WI38 (cell line): Measurements from ENCODE around the gene WASF3.

Experiments
- H3K4me3 ChIP-seq: 2 replicates; pipeline ENCODE4 v1.5.1; 2011; ENCODE audit warnings: low read depth, mild to moderate bottlenecking, control low read depth, low read length
- CTCF ChIP-seq: IDR thresholded peaks from 2 replicates; pipeline ENCODE4 v1.5.1; 2012; ENCODE audit warnings: low read depth, mild to moderate bottlenecking, control low read depth, low read length

The WASF3 gene

DNA sequence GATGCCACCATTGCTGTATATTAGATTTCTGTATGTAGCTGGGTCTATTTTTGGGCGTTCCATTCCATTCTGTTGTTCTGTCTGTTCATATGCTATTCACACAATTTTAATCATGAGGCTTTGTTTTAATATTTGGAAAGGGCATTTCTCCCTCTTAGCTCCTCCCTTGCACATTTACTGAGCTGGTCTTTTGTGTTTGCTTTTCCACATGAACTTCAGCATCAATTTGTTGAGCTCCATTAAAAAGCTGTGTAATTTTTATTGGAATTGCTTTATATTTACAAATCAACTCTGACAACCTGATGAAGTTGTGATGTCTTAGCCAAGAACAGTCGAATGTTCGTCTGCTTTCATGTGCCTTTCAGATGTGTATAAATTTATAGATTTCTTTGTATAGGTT is 14.0 kb downstream of the WASF3 start:
- no peak overlapping the region for H3K4me3 ChIP-seq
- TF ChIP-seq CTCF: no peak

GRCh38 chr13:26575244-26575643 is 17.8 kb downstream of the WASF3 start:
- H3K4me3 ChIP-seq: no peak overlapping the region
- TF ChIP-seq CTCF: no peak

DNA sequence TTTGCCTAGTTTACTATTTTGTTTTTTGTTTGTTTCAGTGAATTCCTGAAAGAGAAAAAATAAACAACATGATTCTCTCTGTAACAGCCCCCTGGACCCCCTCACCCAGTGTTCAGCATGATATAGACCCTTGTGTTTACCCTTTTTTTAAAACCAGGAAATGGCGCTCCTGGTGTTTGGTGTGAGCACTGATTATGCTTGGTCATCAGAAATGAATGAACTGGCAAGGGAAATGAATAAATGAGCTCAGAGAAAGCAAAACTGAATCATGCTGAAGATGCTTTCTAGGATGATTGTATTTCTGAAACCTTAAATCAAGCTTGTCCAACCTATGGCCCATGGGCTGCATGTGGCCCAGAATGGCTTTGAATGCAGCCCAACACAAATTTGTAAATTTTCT is 22.1 kb downstream of the WASF3 start:
- H3K4me3 ChIP-seq: no peak overlapping the region
- TF ChIP-seq CTCF: no peak

DNA sequence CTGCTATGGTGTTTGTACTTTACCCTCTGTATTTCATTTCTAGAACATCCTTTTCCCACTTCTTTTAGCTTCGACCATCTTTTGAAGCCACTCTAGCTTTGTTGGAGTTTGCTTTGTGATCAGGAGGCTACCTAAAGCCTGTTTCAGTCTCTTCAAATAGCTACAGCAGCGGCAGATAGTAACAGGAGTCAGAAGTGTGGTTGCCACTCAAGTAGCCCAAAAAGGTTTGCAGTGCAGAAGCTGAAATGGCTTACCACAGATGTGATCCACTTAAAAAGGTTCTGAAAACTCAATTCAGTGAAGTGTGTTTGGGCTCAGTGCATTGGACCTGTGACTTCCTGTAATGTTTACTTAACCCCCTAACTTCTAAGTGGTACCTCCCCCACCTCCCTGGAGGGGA is 26.2 kb downstream of the WASF3 start:
- H3K4me3 ChIP-seq: no peak overlapping the region
- TF ChIP-seq CTCF: no peak

GRCh38 chr13:26584713-26585112 is 27.2 kb downstream of the WASF3 start:
- H3K4me3 ChIP-seq: no peak overlapping the region
- TF ChIP-seq CTCF: no peak

DNA sequence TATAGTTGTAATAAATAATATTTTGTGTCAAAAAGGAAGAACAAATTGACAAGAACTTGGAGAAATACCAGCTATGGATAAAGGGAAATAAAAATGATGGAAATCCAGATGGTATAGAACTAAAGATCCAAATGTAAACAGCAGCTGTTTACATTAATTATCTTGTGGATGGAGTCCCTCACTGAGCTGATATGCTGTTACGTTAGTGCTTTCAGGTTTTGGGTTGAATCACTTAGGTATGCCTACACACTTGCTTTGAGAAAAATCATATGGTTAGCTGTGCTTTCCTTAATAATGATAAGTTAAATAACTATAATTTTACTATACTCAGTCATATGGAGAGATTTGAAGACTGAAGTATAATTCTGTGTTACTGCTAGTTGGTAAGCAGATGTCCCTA is 27.7 kb downstream of the WASF3 start:
- no peak overlapping the region for H3K4me3 ChIP-seq
- no peak for TF ChIP-seq CTCF

- no peak for TF ChIP-seq CTCF
These were observed 29.8 kb downstream of the WASF3 start for GRCh38 chr13:26587251-26587650.

More at GRCh38 chr13:26587251-26587650, 29.8 kb downstream of the WASF3 start:
- no peak overlapping the region for H3K4me3 ChIP-seq
